Measurements from ENCODE around the gene SLC17A3.

DNA sequence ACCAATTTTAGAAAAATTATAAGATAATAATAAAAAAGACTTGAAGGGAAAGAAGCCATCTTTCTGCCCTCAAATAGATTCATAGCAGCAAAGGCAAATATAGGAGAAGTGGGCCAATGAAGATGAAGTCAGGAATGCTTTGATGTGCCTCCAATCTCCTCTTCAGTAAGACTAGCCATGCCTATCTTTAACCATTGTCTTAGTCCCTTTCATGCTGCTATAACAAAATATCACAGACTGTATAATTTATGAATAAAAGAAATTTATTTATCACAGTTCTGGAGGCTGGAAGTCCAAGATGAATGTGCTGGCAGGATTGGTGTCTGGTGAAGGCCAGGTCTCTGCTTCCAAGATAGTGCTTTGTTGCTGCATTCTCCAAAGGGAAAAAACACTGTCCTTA lies 18.8 kb upstream of the SLC17A3 start:
- TF ChIP-seq CBFB (IDR thresholded peaks at IDR 0.05; ENCODE audit: low read depth) (no peak), POLR2AphosphoS5 (IDR thresholded peaks at IDR 0.05; ENCODE audit: low read length) (no peak), BACH1 (IDR thresholded peaks at IDR 0.05; ENCODE audit: borderline replicate concordance) (no peak), POU2F2 (IDR thresholded peaks at IDR 0.05; ENCODE audit: borderline replicate concordance, low read depth, low read length) (no peak), IRF4 (IDR thresholded peaks at IDR 0.05; ENCODE audit: low read depth, low read length) (no peak)
- TF ChIP-seq, protein P1, sequence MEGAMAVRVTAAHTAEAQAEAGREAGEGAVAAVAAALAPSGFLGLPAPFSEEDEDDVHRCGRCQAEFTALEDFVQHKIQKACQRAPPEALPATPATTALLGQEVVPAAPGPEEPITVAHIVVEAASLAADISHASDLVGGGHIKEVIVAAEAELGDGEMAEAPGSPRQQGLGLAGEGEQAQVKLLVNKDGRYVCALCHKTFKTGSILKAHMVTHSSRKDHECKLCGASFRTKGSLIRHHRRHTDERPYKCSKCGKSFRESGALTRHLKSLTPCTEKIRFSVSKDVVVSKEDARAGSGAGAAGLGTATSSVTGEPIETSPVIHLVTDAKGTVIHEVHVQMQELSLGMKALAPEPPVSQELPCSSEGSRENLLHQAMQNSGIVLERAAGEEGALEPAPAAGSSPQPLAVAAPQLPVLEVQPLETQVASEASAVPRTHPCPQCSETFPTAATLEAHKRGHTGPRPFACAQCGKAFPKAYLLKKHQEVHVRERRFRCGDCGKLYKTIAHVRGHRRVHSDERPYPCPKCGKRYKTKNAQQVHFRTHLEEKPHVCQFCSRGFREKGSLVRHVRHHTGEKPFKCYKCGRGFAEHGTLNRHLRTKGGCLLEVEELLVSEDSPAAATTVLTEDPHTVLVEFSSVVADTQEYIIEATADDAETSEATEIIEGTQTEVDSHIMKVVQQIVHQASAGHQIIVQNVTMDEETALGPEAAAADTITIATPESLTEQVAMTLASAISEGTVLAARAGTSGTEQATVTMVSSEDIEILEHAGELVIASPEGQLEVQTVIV (IDR thresholded peaks at IDR 0.05; ENCODE audit: borderline replicate concordance, partially characterized antibody): no peak
- TF ChIP-seq, protein P2, sequence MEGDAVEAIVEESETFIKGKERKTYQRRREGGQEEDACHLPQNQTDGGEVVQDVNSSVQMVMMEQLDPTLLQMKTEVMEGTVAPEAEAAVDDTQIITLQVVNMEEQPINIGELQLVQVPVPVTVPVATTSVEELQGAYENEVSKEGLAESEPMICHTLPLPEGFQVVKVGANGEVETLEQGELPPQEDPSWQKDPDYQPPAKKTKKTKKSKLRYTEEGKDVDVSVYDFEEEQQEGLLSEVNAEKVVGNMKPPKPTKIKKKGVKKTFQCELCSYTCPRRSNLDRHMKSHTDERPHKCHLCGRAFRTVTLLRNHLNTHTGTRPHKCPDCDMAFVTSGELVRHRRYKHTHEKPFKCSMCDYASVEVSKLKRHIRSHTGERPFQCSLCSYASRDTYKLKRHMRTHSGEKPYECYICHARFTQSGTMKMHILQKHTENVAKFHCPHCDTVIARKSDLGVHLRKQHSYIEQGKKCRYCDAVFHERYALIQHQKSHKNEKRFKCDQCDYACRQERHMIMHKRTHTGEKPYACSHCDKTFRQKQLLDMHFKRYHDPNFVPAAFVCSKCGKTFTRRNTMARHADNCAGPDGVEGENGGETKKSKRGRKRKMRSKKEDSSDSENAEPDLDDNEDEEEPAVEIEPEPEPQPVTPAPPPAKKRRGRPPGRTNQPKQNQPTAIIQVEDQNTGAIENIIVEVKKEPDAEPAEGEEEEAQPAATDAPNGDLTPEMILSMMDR (IDR thresholded peaks at IDR 0.05 in 2 of 3, conservative IDR thresholded peaks at IDR 0.05 in 1 of 3; ENCODE audit: control insufficient read depth in 2 of 3, extremely low read depth in 1 of 3, insufficient read depth in 1 of 3, low read depth in 3 of 3, low read length in 3 of 3): no peak
- TF ChIP-seq, protein P3, sequence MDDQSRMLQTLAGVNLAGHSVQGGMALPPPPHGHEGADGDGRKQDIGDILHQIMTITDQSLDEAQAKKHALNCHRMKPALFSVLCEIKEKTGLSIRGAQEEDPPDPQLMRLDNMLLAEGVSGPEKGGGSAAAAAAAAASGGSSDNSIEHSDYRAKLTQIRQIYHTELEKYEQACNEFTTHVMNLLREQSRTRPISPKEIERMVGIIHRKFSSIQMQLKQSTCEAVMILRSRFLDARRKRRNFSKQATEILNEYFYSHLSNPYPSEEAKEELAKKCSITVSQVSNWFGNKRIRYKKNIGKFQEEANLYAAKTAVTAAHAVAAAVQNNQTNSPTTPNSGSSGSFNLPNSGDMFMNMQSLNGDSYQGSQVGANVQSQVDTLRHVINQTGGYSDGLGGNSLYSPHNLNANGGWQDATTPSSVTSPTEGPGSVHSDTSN (IDR thresholded peaks at IDR 0.05; ENCODE audit: insufficient replicate concordance, low read depth, low read length): no peak
